GM12801 (cell line): ENCODE data around the gene SLCO4A1.

Source experiments
- TF ChIP-seq, protein P1 (sequence below): IDR thresholded peaks from one replicate; pipeline ENCODE4 v1.5.1; 2011; ENCODE audit warnings: control low read depth; ENCODE audit not compliant: insufficient read length; ENCODE audit errors: extremely low read depth

The SLCO4A1 gene

GRCh38 chr20:62689861-62690260 is 47.6 kb downstream of the SLCO4A1 start:
- TF ChIP-seq, protein P1, sequence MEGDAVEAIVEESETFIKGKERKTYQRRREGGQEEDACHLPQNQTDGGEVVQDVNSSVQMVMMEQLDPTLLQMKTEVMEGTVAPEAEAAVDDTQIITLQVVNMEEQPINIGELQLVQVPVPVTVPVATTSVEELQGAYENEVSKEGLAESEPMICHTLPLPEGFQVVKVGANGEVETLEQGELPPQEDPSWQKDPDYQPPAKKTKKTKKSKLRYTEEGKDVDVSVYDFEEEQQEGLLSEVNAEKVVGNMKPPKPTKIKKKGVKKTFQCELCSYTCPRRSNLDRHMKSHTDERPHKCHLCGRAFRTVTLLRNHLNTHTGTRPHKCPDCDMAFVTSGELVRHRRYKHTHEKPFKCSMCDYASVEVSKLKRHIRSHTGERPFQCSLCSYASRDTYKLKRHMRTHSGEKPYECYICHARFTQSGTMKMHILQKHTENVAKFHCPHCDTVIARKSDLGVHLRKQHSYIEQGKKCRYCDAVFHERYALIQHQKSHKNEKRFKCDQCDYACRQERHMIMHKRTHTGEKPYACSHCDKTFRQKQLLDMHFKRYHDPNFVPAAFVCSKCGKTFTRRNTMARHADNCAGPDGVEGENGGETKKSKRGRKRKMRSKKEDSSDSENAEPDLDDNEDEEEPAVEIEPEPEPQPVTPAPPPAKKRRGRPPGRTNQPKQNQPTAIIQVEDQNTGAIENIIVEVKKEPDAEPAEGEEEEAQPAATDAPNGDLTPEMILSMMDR: no peak

- TF ChIP-seq, protein P1: no peak
Measured at GRCh38 chr20:62690261-62690820, 48.0 kb downstream of the SLCO4A1 start.

DNA sequence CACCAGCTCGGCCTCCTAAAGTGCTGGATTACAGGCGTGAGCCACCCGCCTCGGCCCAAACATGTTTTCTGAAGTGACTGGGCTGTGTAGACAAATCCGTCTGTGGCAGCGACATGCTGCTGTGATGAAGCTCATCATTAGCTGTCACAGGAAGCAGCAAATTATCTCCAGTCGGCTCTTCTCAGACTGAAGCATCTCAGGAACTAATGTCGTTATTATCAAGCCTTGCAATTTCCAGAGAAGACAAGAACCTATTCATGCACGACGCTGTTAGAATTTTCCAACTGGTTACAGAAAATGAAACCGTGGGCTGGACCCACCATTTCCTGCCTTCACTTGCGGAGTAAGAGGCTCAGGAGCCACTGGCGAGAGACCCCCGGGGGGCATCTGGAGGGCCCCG is 49.2 kb downstream of the SLCO4A1 start:
- TF ChIP-seq, protein P1: no peak

GRCh38 chr20:62692176-62692575 is 49.9 kb downstream of the SLCO4A1 start:
- TF ChIP-seq, protein P1: no peak

GRCh38 chr20:62692801-62693523 is 50.7 kb downstream of the SLCO4A1 start:
- TF ChIP-seq, protein P1: no peak

GRCh38 chr20:62693524-62693922 is 51.2 kb downstream of the SLCO4A1 start:
- TF ChIP-seq, protein P1: no peak

DNA sequence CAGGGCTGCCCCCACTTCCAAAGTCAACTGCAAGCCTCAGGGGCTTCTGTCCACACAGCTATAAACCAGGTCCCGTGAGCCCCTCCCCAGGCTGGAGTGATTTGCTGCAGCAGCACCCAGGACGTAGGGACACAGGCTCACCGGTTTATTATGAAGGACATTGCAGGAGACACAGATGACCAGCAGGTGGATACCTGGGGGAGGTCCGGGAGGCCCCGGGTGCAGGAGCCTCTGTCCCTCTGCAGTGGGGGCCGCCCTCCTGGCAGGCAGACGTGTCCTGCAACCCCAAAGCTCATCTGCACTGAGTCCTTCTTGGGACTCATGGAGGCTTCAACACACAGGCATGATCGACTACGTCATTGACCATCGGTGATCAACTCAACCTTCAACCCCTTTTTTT is 51.8 kb downstream of the SLCO4A1 start:
- TF ChIP-seq, protein P1: no peak
